ENCODE measurements around the gene RND1. TPM values are rescaled to one million over a fixed set of nuclear protein-coding genes. Genes with fewer than 3 reads are reported as not detected.
"Not testable (repeated sequence)": the region's sequence is repeated elsewhere in the genome, so short reads cannot be mapped to it uniquely, and the experiment has no call there.

The RND1 gene
- total RNA-seq, 1 experiment from 2014 or later = 2.7 TPM

GRCh38 chr12:48880647-48881046 is 15.0 kb upstream of the RND1 start:
- no TSS peak for BruUV-seq (replicated peaks)
- TF ChIP-seq EZH2 (IDR thresholded peaks at IDR 0.05; ENCODE audit: low read depth) (no peak), CTCF (conservative IDR thresholded peaks at IDR 0.05) (no peak)
- intact Hi-C loops (cut with micrococcal nuclease; ENCODE audit: unreplicated experiment) = no loop called here
- no peaks in the 10 kb centered on the region for H4K20me1 ChIP-seq (ENCODE audit: insufficient read depth)
- ChIA-PET POLR2A (ENCODE audit: unreplicated experiment) (no interaction called here), CTCF (interaction anchor here (0.7 kb wide), 1 partner anchor 13 kb away, joined by 4 read pairs; no protein-coding TSS in a partner anchor)
- no peak overlapping the region for H3K4me3 ChIP-seq
- H3K9me2 ChIP-seq (ENCODE audit: insufficient read depth) = no peaks in the 10 kb centered on the region
- H3K27me3 ChIP-seq (ENCODE audit: insufficient read depth, low read depth) = no peaks in the 10 kb centered on the region
- no peak overlapping the region for H3K4me2 ChIP-seq
- no peaks in the 10 kb centered on the region for H3K79me2 ChIP-seq (ENCODE audit: low read depth)
- no peaks in the 10 kb centered on the region for H3K9me3 ChIP-seq (ENCODE audit: insufficient read depth, low read depth)
- peaks cover 4% of the 10 kb centered on the region; the same call in 1 of the 2 replicates for H3F3A ChIP-seq (ENCODE audit: insufficient read depth, low read depth)
- DNase-seq = no peak
- H3K36me3 ChIP-seq (ENCODE audit: low read depth) = no peaks in the 10 kb centered on the region
- H2AFZ ChIP-seq = no peak overlapping the region
- H3K4me1 ChIP-seq (replicated peaks; ENCODE audit: insufficient read depth) = peaks cover 30% of the 10 kb centered on the region
- H3K27ac ChIP-seq = no peak overlapping the region

GRCh38 chr12:48878548-48878947 is 12.9 kb upstream of the RND1 start:
- ChIA-PET POLR2A (ENCODE audit: unreplicated experiment) (no interaction called here), CTCF (no interaction called here)
- H3K27me3 ChIP-seq (ENCODE audit: insufficient read depth, low read depth) = no peaks in the 10 kb centered on the region
- intact Hi-C loops (cut with micrococcal nuclease; ENCODE audit: unreplicated experiment) = no loop called here
- H3K79me2 ChIP-seq (ENCODE audit: low read depth) = no peaks in the 10 kb centered on the region
- no peak overlapping the region for H3K27ac ChIP-seq
- no TSS peak for BruUV-seq (replicated peaks)
- H2AFZ ChIP-seq = no peak overlapping the region
- H3F3A ChIP-seq (ENCODE audit: insufficient read depth, low read depth) = peaks cover 4% of the 10 kb centered on the region; the same call in 1 of the 2 replicates
- no peak overlapping the region for H3K4me3 ChIP-seq
- H3K9me2 ChIP-seq (ENCODE audit: insufficient read depth) = no peaks in the 10 kb centered on the region
- H3K9me3 ChIP-seq (ENCODE audit: insufficient read depth, low read depth) = no peaks in the 10 kb centered on the region
- peaks cover 23% of the 10 kb centered on the region for H3K4me1 ChIP-seq (replicated peaks; ENCODE audit: insufficient read depth)
- no peak overlapping the region for H3K4me2 ChIP-seq
- H3K36me3 ChIP-seq (ENCODE audit: low read depth) = no peaks in the 10 kb centered on the region
- H4K20me1 ChIP-seq (ENCODE audit: insufficient read depth) = no peaks in the 10 kb centered on the region
- TF ChIP-seq CTCF (conservative IDR thresholded peaks at IDR 0.05) = no peak
- TF ChIP-seq EZH2 (IDR thresholded peaks at IDR 0.05; ENCODE audit: low read depth) = no peak
- DNase-seq = no peak

GRCh38 chr12:48875944-48876515 is 10.4 kb upstream of the RND1 start:
- intact Hi-C loops (cut with micrococcal nuclease; ENCODE audit: unreplicated experiment) = no loop called here
- CTCF ChIA-PET = interaction anchor here (0.6 kb wide), 1 partner anchor 55 kb away, joined by 5 read pairs; no protein-coding TSS in a partner anchor

GRCh38 chr12:48873534-48873933 is 7.9 kb upstream of the RND1 start:
- POLR2A ChIA-PET (ENCODE audit: unreplicated experiment); H3K27ac ChIP-seq; BruUV-seq (replicated peaks); H3F3A ChIP-seq (ENCODE audit: insufficient read depth, low read depth); H3K4me2 ChIP-seq; H3K36me3 ChIP-seq (ENCODE audit: low read depth); H3K27me3 ChIP-seq (ENCODE audit: insufficient read depth, low read depth); H3K9me3 ChIP-seq (ENCODE audit: insufficient read depth, low read depth); H3K9me2 ChIP-seq (ENCODE audit: insufficient read depth); DNase-seq; H2AFZ ChIP-seq; H4K20me1 ChIP-seq (ENCODE audit: insufficient read depth); H3K4me3 ChIP-seq; H3K4me1 ChIP-seq (replicated peaks; ENCODE audit: insufficient read depth); intact Hi-C loops (cut with micrococcal nuclease; ENCODE audit: unreplicated experiment); H3K79me2 ChIP-seq (ENCODE audit: low read depth): not testable (repeated sequence)
- CTCF ChIA-PET = interaction anchor here (0.6 kb wide), 1 partner anchor 347 kb away, joined by 5 read pairs; no protein-coding TSS in a partner anchor

More at GRCh38 chr12:48875944-48876515, 10.4 kb upstream of the RND1 start:
- Histone ChIP-seq H3K27ac (no peak overlapping the region), H3K36me3 (ENCODE audit: low read depth) (no peaks in the 10 kb centered on the region), H3K79me2 (ENCODE audit: low read depth) (no peaks in the 10 kb centered on the region), H3K27me3 (ENCODE audit: insufficient read depth, low read depth) (no peaks in the 10 kb centered on the region), H3K9me3 (ENCODE audit: insufficient read depth, low read depth) (no peaks in the 10 kb centered on the region), H3F3A (ENCODE audit: insufficient read depth, low read depth) (no peaks in the 10 kb centered on the region), H3K4me3 (no peak overlapping the region), H3K9me2 (ENCODE audit: insufficient read depth) (no peaks in the 10 kb centered on the region), H4K20me1 (ENCODE audit: insufficient read depth) (no peaks in the 10 kb centered on the region), H3K4me2 (no peak overlapping the region), H2AFZ (no peak overlapping the region), H3K4me1 (replicated peaks; ENCODE audit: insufficient read depth) (no peaks in the 10 kb centered on the region)
- no TSS peak for BruUV-seq (replicated peaks)
- no peak for DNase-seq
- POLR2A ChIA-PET (ENCODE audit: unreplicated experiment) = no interaction called here
- TF ChIP-seq CTCF (conservative IDR thresholded peaks at IDR 0.05) (no peak), EZH2 (IDR thresholded peaks at IDR 0.05; ENCODE audit: low read depth) (no peak)

All from PC-9 (cell line).